Karpas-422 (cell line): ENCODE results near the gene FOXN4. TPM values are rescaled to one million over a fixed set of nuclear protein-coding genes. Genes with fewer than 3 reads are reported as not detected.

Experiments used
- DNase-seq: peaks from one replicate; pipeline ENCODE4 v3.0.0-alpha.2; 2015
- H2AFZ ChIP-seq: fragments of 200-600 bp; sonication (generic); 2 replicates; pipeline ENCODE4 v1.6.1; 2014; ENCODE audit warnings: antibody characterized with exemption, low read length, mixed read lengths
- H3K27ac ChIP-seq: fragments of 200-600 bp; sonication (generic); 2 replicates; pipeline ENCODE4 v1.5.1; 2014; ENCODE audit warnings: mild to moderate bottlenecking, low read length, moderate library complexity
- H3K27me3 ChIP-seq: fragments of 200-600 bp; sonication (generic); 2 replicates; pipeline ENCODE4 v1.6.1; 2014; ENCODE audit warnings: low read length, mixed read lengths
- H3K36me3 ChIP-seq: fragments of 200-600 bp; sonication (generic); 2 replicates; pipeline ENCODE4 v1.6.1; 2014; ENCODE audit warnings: low read length, mixed read lengths; ENCODE audit not compliant: insufficient read depth
- H3K4me1 ChIP-seq: fragments of 200-600 bp; sonication (generic); 2 replicates; pipeline ENCODE4 v1.6.1; 2014; ENCODE audit warnings: mild to moderate bottlenecking, low read length, mixed read lengths
- H3K4me2 ChIP-seq: fragments of 200-600 bp; sonication (generic); 2 replicates; pipeline ENCODE4 v1.6.1; 2014; ENCODE audit warnings: low read length, low read depth, mild to moderate bottlenecking; ENCODE audit not compliant: poor library complexity, severe bottlenecking
- H3K4me3 ChIP-seq: fragments of 200-600 bp; sonication (generic); 2 replicates; pipeline ENCODE4 v1.5.1; 2014; ENCODE audit warnings: mild to moderate bottlenecking, antibody characterized with exemption, low read length, mixed read lengths
- H3K79me2 ChIP-seq: fragments of 200-600 bp; sonication (generic); 2 replicates; pipeline ENCODE4 v1.6.1; 2014; ENCODE audit warnings: mild to moderate bottlenecking, low read length, mixed read lengths
- H3K9ac ChIP-seq: fragments of 200-600 bp; sonication (generic); 2 replicates; pipeline ENCODE4 v1.6.0; 2014; ENCODE audit warnings: low read length
- H3K9me2 ChIP-seq: fragments of 200-600 bp; sonication (generic), shearing (Covaris generic); replicated peaks from 2 replicates; pipeline ENCODE4 v1.6.0; 2014; ENCODE audit warnings: mild to moderate bottlenecking, low read length, moderate library complexity; ENCODE audit not compliant: insufficient read depth
- H3K9me3 ChIP-seq: fragments of 300-700, 200-600 bp; sonication (generic); 2 replicates; pipeline ENCODE4 v1.6.1; 2014; ENCODE audit warnings: low read length, mixed read lengths
- H4K20me1 ChIP-seq: fragments of 200-600 bp; sonication (generic); 2 replicates; pipeline ENCODE4 v1.6.1; 2014; ENCODE audit warnings: mild to moderate bottlenecking, antibody characterized with exemption, low read length, low read depth; ENCODE audit not compliant: insufficient read depth
- total RNA-seq: library from RNA; depleted of rRNA; stranded (reverse); fragments of >200 nt; shearing (Covaris generic); gene quantifications from 2 replicates; pipeline ENCODE4 v1.2.3, GENCODE V29; 2014; ENCODE audit warnings: low replicate concordance

FOXN4 gene
- total RNA-seq, 1 experiment from 2014 or later, result not detected

DNA sequence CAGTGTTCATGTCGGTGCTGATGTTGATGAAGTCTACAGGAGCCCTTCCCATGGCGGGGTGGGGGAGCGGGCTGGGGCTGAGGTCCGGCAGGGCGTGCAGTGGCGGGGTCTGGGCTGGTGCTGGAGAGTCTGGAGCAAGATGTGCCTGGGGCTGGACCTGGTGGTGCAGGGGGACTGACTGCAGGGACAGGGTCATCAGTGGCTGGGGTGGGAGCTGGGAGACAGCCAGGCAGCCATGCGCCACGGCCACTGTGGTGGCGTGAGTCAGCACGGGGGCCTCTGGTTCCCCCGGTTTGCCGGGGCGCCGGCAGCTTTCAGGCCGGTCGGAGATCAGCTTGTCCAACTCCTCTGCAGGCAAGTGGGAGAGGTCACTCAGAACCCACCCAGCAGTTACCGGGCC lies 27.6 kb downstream of the FOXN4 start:
- Histone ChIP-seq H3K4me3 (no peak overlapping the region), H3K4me1 (no peaks in the 10 kb centered on the region), H3K9ac (no peak overlapping the region), H3K79me2 (no peaks in the 10 kb centered on the region), H4K20me1 (no peaks in the 10 kb centered on the region), H2AFZ (no peak overlapping the region), H3K27ac (no peak overlapping the region), H3K9me2 (no peaks in the 10 kb centered on the region), H3K4me2 (no peak overlapping the region), H3K36me3 (no peaks in the 10 kb centered on the region), H3K9me3 (no peaks in the 10 kb centered on the region), H3K27me3 (no peaks in the 10 kb centered on the region)
- no peak for DNase-seq

GRCh38 chr12:109279525-109279924 lies 29.6 kb downstream of the FOXN4 start:
- Histone ChIP-seq H3K4me3 (no peak overlapping the region), H3K9me2 (no peaks in the 10 kb centered on the region), H3K27me3 (no peaks in the 10 kb centered on the region), H2AFZ (no peak overlapping the region), H3K9ac (no peak overlapping the region), H3K4me2 (no peak overlapping the region), H3K79me2 (no peaks in the 10 kb centered on the region), H4K20me1 (no peaks in the 10 kb centered on the region), H3K9me3 (no peaks in the 10 kb centered on the region), H3K27ac (no peak overlapping the region), H3K36me3 (no peaks in the 10 kb centered on the region), H3K4me1 (no peaks in the 10 kb centered on the region)
- DNase-seq, result no peak

GRCh38 chr12:109278912-109279311 lies 30.2 kb downstream of the FOXN4 start:
- H4K20me1 ChIP-seq, result no peaks in the 10 kb centered on the region
- H3K36me3 ChIP-seq, result no peaks in the 10 kb centered on the region
- no peaks in the 10 kb centered on the region for H3K9me2 ChIP-seq
- H3K9ac ChIP-seq, result no peak overlapping the region
- no peak overlapping the region for H2AFZ ChIP-seq
- no peaks in the 10 kb centered on the region for H3K27me3 ChIP-seq
- DNase-seq, result no peak
- no peaks in the 10 kb centered on the region for H3K9me3 ChIP-seq
- no peak overlapping the region for H3K27ac ChIP-seq
- no peak overlapping the region for H3K4me3 ChIP-seq
- no peak overlapping the region for H3K4me2 ChIP-seq
- no peaks in the 10 kb centered on the region for H3K4me1 ChIP-seq
- no peaks in the 10 kb centered on the region for H3K79me2 ChIP-seq

- no peaks in the 10 kb centered on the region for H3K79me2 ChIP-seq
- no peaks in the 10 kb centered on the region for H3K27me3 ChIP-seq
- no peak overlapping the region for H3K4me2 ChIP-seq
- no peaks in the 10 kb centered on the region for H3K4me1 ChIP-seq
- H2AFZ ChIP-seq, result no peak overlapping the region
- H3K27ac ChIP-seq, result no peak overlapping the region
- no peak for DNase-seq
- H4K20me1 ChIP-seq, result no peaks in the 10 kb centered on the region
- no peaks in the 10 kb centered on the region for H3K9me2 ChIP-seq
- H3K9me3 ChIP-seq, result no peaks in the 10 kb centered on the region
- H3K36me3 ChIP-seq, result no peaks in the 10 kb centered on the region
- no peak overlapping the region for H3K9ac ChIP-seq
- H3K4me3 ChIP-seq, result no peak overlapping the region
Observed at GRCh38 chr12:109277899-109278762, 31.0 kb downstream of the FOXN4 start.

DNA sequence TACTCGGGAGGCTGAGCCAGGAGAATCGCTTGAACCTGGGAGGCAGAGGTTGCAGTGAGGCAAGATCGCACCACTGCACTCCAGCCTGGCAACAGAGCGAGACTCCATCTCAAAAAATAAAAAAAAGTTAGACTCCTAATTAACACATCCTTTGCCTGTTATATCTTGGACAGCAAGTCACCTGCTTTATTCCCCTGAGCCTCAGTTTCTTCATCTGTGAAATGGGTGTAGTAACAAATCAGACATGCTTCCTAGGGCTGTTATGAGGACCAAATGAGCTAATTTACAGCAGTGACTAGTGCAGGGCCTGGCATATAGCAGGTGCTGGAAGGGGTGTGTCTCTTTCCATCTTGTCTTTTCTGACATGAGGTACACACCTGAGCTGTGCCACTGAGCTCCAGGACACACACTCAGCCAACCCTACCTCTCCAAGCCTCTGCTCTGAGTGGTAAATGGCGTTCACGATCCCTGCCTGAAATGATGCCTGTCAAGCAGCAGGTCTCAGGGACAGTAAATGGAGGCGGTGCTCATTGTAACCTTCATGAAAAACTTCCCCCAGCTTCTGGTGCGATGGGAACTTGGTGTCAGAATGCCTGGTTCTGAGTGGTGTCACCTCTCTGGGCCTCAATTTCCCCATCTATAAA lies 31.7 kb downstream of the FOXN4 start:
- H2AFZ ChIP-seq, result no peak overlapping the region
- no peak overlapping the region for H3K9ac ChIP-seq
- H3K4me2 ChIP-seq, result no peak overlapping the region
- H3K27me3 ChIP-seq, result no peaks in the 10 kb centered on the region
- DNase-seq, result no peak
- no peaks in the 10 kb centered on the region for H3K79me2 ChIP-seq
- H4K20me1 ChIP-seq, result no peaks in the 10 kb centered on the region
- H3K4me1 ChIP-seq, result no peaks in the 10 kb centered on the region
- no peaks in the 10 kb centered on the region for H3K9me2 ChIP-seq
- H3K4me3 ChIP-seq, result no peak overlapping the region
- H3K36me3 ChIP-seq, result no peaks in the 10 kb centered on the region
- no peaks in the 10 kb centered on the region for H3K9me3 ChIP-seq
- no peak overlapping the region for H3K27ac ChIP-seq

DNA sequence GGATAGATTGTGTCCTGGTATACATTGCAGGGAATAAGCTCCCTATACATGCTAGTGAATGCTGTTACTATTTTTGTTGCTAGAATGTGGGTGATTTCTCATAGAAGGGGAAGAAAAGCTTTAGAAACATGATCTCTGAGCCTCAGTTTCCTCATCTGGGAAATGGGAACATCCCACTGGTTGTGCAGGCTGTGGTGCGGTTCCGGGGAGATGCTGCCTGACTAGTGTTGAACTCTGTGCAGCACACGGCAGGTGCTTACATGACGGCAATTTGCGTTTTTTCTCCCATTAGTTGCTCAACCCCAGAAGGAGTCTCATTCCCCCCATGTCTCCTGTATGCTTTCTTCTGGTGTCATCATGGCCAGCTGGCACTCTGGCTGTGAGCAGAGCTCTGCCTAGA lies 32.9 kb downstream of the FOXN4 start:
- no peak for DNase-seq
- H3K9me2 ChIP-seq, result no peaks in the 10 kb centered on the region
- H3K4me1 ChIP-seq, result no peaks in the 10 kb centered on the region
- H4K20me1 ChIP-seq, result no peaks in the 10 kb centered on the region
- no peaks in the 10 kb centered on the region for H3K79me2 ChIP-seq
- H3K9ac ChIP-seq, result no peak overlapping the region
- no peak overlapping the region for H3K4me3 ChIP-seq
- H3K4me2 ChIP-seq, result no peak overlapping the region
- no peak overlapping the region for H3K27ac ChIP-seq
- no peaks in the 10 kb centered on the region for H3K9me3 ChIP-seq
- no peaks in the 10 kb centered on the region for H3K36me3 ChIP-seq
- H3K27me3 ChIP-seq, result no peaks in the 10 kb centered on the region
- H2AFZ ChIP-seq, result no peak overlapping the region

- Histone ChIP-seq H3K4me3 (no peak overlapping the region), H3K9me2 (no peaks in the 10 kb centered on the region), H3K27ac (no peak overlapping the region), H3K4me1 (no peaks in the 10 kb centered on the region), H4K20me1 (no peaks in the 10 kb centered on the region), H3K36me3 (no peaks in the 10 kb centered on the region), H3K4me2 (no peak overlapping the region), H2AFZ (no peak overlapping the region), H3K9ac (no peak overlapping the region), H3K9me3 (no peaks in the 10 kb centered on the region), H3K27me3 (no peaks in the 10 kb centered on the region), H3K79me2 (no peaks in the 10 kb centered on the region)
- DNase-seq, result no peak
Observed at GRCh38 chr12:109275173-109275572, 33.9 kb downstream of the FOXN4 start.

- no peaks in the 10 kb centered on the region for H3K9me2 ChIP-seq
- no peak overlapping the region for H3K27ac ChIP-seq
- H2AFZ ChIP-seq, result no peak overlapping the region
- no peaks in the 10 kb centered on the region for H3K79me2 ChIP-seq
- no peak overlapping the region for H3K9ac ChIP-seq
- H3K36me3 ChIP-seq, result no peaks in the 10 kb centered on the region
- no peaks in the 10 kb centered on the region for H4K20me1 ChIP-seq
- no peaks in the 10 kb centered on the region for H3K9me3 ChIP-seq
- H3K27me3 ChIP-seq, result no peaks in the 10 kb centered on the region
- H3K4me1 ChIP-seq, result no peaks in the 10 kb centered on the region
- no peak overlapping the region for H3K4me3 ChIP-seq
- no peak overlapping the region for H3K4me2 ChIP-seq
- DNase-seq, result no peak
Observed at GRCh38 chr12:109274381-109274780, 34.7 kb downstream of the FOXN4 start.
